A549 (cell line): ENCODE results near the gene CSF3. TPM values are rescaled to one million over a fixed set of nuclear protein-coding genes. Genes with fewer than 3 reads are reported as not detected.

Experiments used
- ATAC-seq, 2 experiments: fragments of 200-7000 bp in 1 of 2; fragments of >200 bp in 1 of 2; cut with Nextera tagmentation in 1 of 2; cut with Tn5 transposase in 1 of 2; 3 replicates each; pipeline versions ENCODE4 v1.8.0 to v1.9.1; 2018 to 2020; ENCODE audit warnings: mild to moderate bottlenecking in 1 of 2, moderate library complexity in 1 of 2
- CTCF ChIA-PET: fragments of 300-600 bp; sonication (Branson Sonifier 250); formaldehyde crosslinking; extraction: SDS; loops from one replicate; lab custom pipeline; 2021; ENCODE audit warnings: antibody characterized with exemption, inconsistent platforms; lab: Yijun Ruan, JAX
- POLR2A ChIA-PET: fragments of 350-600 bp; formaldehyde crosslinking; extraction: SDS; loops from one replicate; lab custom pipeline; 2021; ENCODE audit warnings: antibody characterized with exemption, inconsistent platforms; lab: Yijun Ruan, JAX
- DNase-seq, 2 experiments: peaks; one replicate each; pipeline versions ENCODE4 v3.0.0 to v3.0.0-alpha.2; 2011 to 2016; ENCODE audit warnings: low read depth in 1 of 2, low spot score in 1 of 2
- FAIRE-seq: peaks from 2 replicates; lab custom pipeline; 2011; peaks lifted over from hg19 to GRCh38; lab: Jason Lieb, UNC
- H3K27ac ChIP-seq, 2 experiments: fragments of >200 bp; sonication (Bioruptor Twin); formaldehyde crosslinking; 3 replicates each; pipeline ENCODE4 v1.5.1; 2016 to 2017
- H3K4me1 ChIP-seq: fragments of >200 bp; sonication (Bioruptor Twin); formaldehyde crosslinking; 3 replicates; pipeline ENCODE4 v1.6.1; 2016
- H3K4me2 ChIP-seq: fragments of >200 bp; sonication (Bioruptor Twin); formaldehyde crosslinking; 3 replicates; pipeline ENCODE4 v1.6.1; 2016
- H3K4me3 ChIP-seq: fragments of >200 bp; sonication (Bioruptor Twin); formaldehyde crosslinking; 3 replicates; pipeline ENCODE4 v1.5.1; 2016
- H3K9me3 ChIP-seq: fragments of >200 bp; sonication (Bioruptor Twin); formaldehyde crosslinking; 3 replicates; pipeline ENCODE4 v1.6.1; 2016
- ATOH8 ChIP-seq: fragments of 250-450 bp; sonication (Bioruptor Pico); IDR thresholded peaks from 2 replicates; pipeline ENCODE4 v1.5.0; 2020; ENCODE audit warnings: low read depth, mild to moderate bottlenecking, moderate library complexity
- CBX2 ChIP-seq: fragments of 200-600 bp; sonication (generic); IDR thresholded peaks from 2 replicates; pipeline ENCODE4 v1.6.1; 2016; ENCODE audit warnings: low read depth, mild to moderate bottlenecking, borderline replicate concordance
- CTCF ChIP-seq: fragments of >200 bp; sonication (Bioruptor Twin); formaldehyde crosslinking; IDR thresholded peaks from 3 replicates; pipeline ENCODE4 v1.5.1; 2016
- E2F6 ChIP-seq: IDR thresholded peaks from 2 replicates; pipeline ENCODE4 v1.6.1; 2012; ENCODE audit warnings: low read depth, borderline replicate concordance
- EHMT2 ChIP-seq: fragments of 200-600 bp; sonication (generic); IDR thresholded peaks from 2 replicates; pipeline ENCODE4 v1.6.1; 2016; ENCODE audit warnings: antibody characterized with exemption, low read depth, mild to moderate bottlenecking, moderate library complexity
- ESRRA ChIP-seq: fragments of 150-350 bp; IDR thresholded peaks from 2 replicates; pipeline ENCODE4 v1.6.1; 2014; ENCODE audit warnings: mild to moderate bottlenecking, low read length, borderline replicate concordance
- FOXS1 ChIP-seq: fragments of 250-450 bp; sonication (Bioruptor Pico); IDR thresholded peaks from 2 replicates; pipeline ENCODE4 v1.5.0; 2020; ENCODE audit warnings: mild to moderate bottlenecking, moderate library complexity
- HES2 ChIP-seq: fragments of >200 bp; sonication (Bioruptor Twin); formaldehyde crosslinking; IDR thresholded peaks from 2 replicates; pipeline ENCODE4 v1.6.1; 2016
- HOXB5 ChIP-seq: fragments of 250-450 bp; sonication (Bioruptor Pico); IDR thresholded peaks from 2 replicates; pipeline ENCODE4 v1.5.0; 2020; ENCODE audit warnings: mild to moderate bottlenecking, moderate library complexity
- JUN ChIP-seq, 2 experiments: fragments of >200 bp; sonication (Bioruptor Twin); formaldehyde crosslinking; IDR thresholded peaks; 2 replicates in 1 of 2; 3 replicates in 1 of 2; pipeline ENCODE4 v1.6.1; 2016 to 2017
- KDM1A ChIP-seq: fragments of 200-600 bp; sonication (generic); IDR thresholded peaks from 2 replicates; pipeline ENCODE4 v1.6.1; 2016; ENCODE audit warnings: low read depth, mild to moderate bottlenecking
- MAFK ChIP-seq: fragments of 450-650 bp; IDR thresholded peaks from 2 replicates; pipeline ENCODE4 v1.6.1; 2014; ENCODE audit not compliant: partially characterized antibody
- MAX ChIP-seq: IDR thresholded peaks from 2 replicates; pipeline ENCODE4 v1.6.1; 2012
- NPAS2 ChIP-seq: fragments of 250-450 bp; sonication (Bioruptor Pico); IDR thresholded peaks from 2 replicates; pipeline ENCODE4 v1.8.0; 2022; ENCODE audit warnings: mild to moderate bottlenecking, moderate library complexity, borderline replicate concordance
- POLR2A ChIP-seq: IDR thresholded peaks from 2 replicates; pipeline ENCODE4 v1.6.1; 2012; ENCODE audit warnings: mild to moderate bottlenecking, low read length
- POLR2AphosphoS2 ChIP-seq: conservative IDR thresholded peaks from 2 replicates; pipeline ENCODE4 v1.6.1; 2012; ENCODE audit warnings: low read length, improper control_type of control experiment, inconsistent platforms
- RAD21 ChIP-seq, 2 experiments: fragments of >200 bp in 1 of 2; sonication (Bioruptor Twin) in 1 of 2; formaldehyde crosslinking in 1 of 2; IDR thresholded peaks in 1 of 2; conservative IDR thresholded peaks in 1 of 2; 2 replicates in 1 of 2; 3 replicates in 1 of 2; pipeline ENCODE4 v1.6.1; 2012 to 2018; ENCODE audit warnings: inconsistent platforms in 1 of 2
- RCOR1 ChIP-seq: fragments of 150-350 bp; IDR thresholded peaks from 2 replicates; pipeline ENCODE4 v1.6.1; 2014; ENCODE audit warnings: antibody characterized with exemption, low read length, low read depth
- SMC3 ChIP-seq: fragments of >200 bp; sonication (Bioruptor Twin); formaldehyde crosslinking; IDR thresholded peaks from 3 replicates; pipeline ENCODE4 v1.6.1; 2018; ENCODE audit warnings: inconsistent platforms
- TP53 ChIP-seq: fragments of 250-450 bp; sonication (Bioruptor Pico); IDR thresholded peaks from 2 replicates; pipeline ENCODE4 v1.5.0; 2021; ENCODE audit warnings: mild to moderate bottlenecking, moderate library complexity
- ZFP36 ChIP-seq: fragments of 450-650 bp; IDR thresholded peaks from 2 replicates; pipeline ENCODE4 v1.6.1; 2014; ENCODE audit warnings: borderline replicate concordance; ENCODE audit not compliant: partially characterized antibody
- ZSCAN20 ChIP-seq: fragments of 250-450 bp; sonication (Bioruptor Pico); IDR thresholded peaks from 2 replicates; pipeline ENCODE4 v1.8.0; 2022; ENCODE audit warnings: mild to moderate bottlenecking, moderate library complexity
- WGBS: methylation state at CpG from one replicate; pipeline ENCODE4 v1.1.6; 2017; ENCODE audit errors: missing lambda C conversion rate; 5-methylcytosine and 5-hydroxymethylcytosine counted together
- polyA plus RNA-seq, 4 experiments: library from polyadenylated mRNA; depleted of rRNA in 3 of 4; stranded (reverse); fragments of >200 nt; fragmentation: RNase III in 1 of 4; extraction: RNeasy Plus Mini Kit Qiagen cat#74134 plus additional on column Dnase treatment in 1 of 4; gene quantifications; 2 replicates in 3 of 4; 3 replicates in 1 of 4; pipeline ENCODE4 v1.2.3, GENCODE V29; 2011 to 2017

The CSF3 gene
- polyA plus RNA-seq, 2 of the 4 experiments (the other 2 are of a cell fraction): not detected

- ChIA-PET POLR2A (interaction anchor here (1.1 kb wide), 1 partner anchor 45 kb away, joined by 3 read pairs; the partner anchor contains the start of gene PSMD3), CTCF (interaction anchor here (0.6 to 23.2 kb wide), 24 partner anchors 14 to 1756 kb away, joined by 3 to 625 read pairs (median 12); partner anchors contain the start of genes CSF3, GSDMA, MED24 and THRA)
- FAIRE-seq (no peak), DNase-seq (no peak)
- WGBS: 93% methylated on average over 2 of the region's 2 CpGs
- no peaks in the 10 kb centered on the region for H3K9me3 ChIP-seq
- TF ChIP-seq ZSCAN20 (CRISPR knock-in tag) (no peak), EHMT2 (no peak)
- TF ChIP-seq, all 56 proteins: peak for 0
- Histone ChIP-seq H3K4me1 (peaks cover 37% of the 10 kb centered on the region), H3K27ac (peak overlapping the region in 1 of 2 experiments; percentile 9; a peak in 1 of 6 replicates), H3K4me3 (no peak overlapping the region), H3K4me2 (no peak overlapping the region)
- ATAC-seq: no peak
Measured at GRCh38 chr17:40025559-40025958, 10.3 kb downstream of the CSF3 start.

- H3K4me3 ChIP-seq: no peak overlapping the region
- H3K9me3 ChIP-seq: no peaks in the 10 kb centered on the region
- FAIRE-seq: no peak
- CTCF ChIA-PET: interaction anchor here (0.6 to 23.2 kb wide), 51 partner anchors 13 to 404 kb away, joined by 3 to 625 read pairs (median 5); partner anchors contain the start of genes CASC3, CSF3, GSDMA and MED24
- WGBS: 91% methylated on average over 21 of the region's 22 CpGs
- peaks cover 31% of the 10 kb centered on the region for H3K4me1 ChIP-seq
- peak overlapping the region; percentile 30 to 56; a peak in 3 of 6 replicates for H3K27ac ChIP-seq
- ATAC-seq: no peak
- DNase-seq: no peak
- POLR2A ChIA-PET: no interaction called here
- H3K4me2 ChIP-seq: no peak overlapping the region
- TF ChIP-seq MAFK: peak; percentile 31
- no peak for TF ChIP-seq RCOR1
Measured at GRCh38 chr17:40025991-40026815, 11.0 kb downstream of the CSF3 start.

GRCh38 chr17:40026816-40027613 lies 11.8 kb downstream of the CSF3 start:
- TF ChIP-seq ZFP36 (no peak), TP53 (CRISPR knock-in tag) (0 out of 2 replicates have a peak, but pooled peaks have one; percentile 27), JUN (IDR thresholded peaks at IDR 0.05) (no peak; a peak in 1 of 5 replicates), SMC3 (peak; percentile 82), CTCF (peak; percentile 96), RAD21 (conservative IDR thresholded peaks at IDR 0.05 in 1 of 2, IDR thresholded peaks at IDR 0.05 in 1 of 2) (peak; percentile 77 to 79)
- FAIRE-seq (peak; percentile 18), ATAC-seq (peak; percentile 84 to 97), DNase-seq (peak; percentile 83 to 93)
- H3K4me1 ChIP-seq: peaks cover 23% of the 10 kb centered on the region
- peak overlapping the region; percentile 30 to 56; a peak in 4 of 6 replicates for H3K27ac ChIP-seq
- H3K4me3 ChIP-seq: no peak overlapping the region
- 35% methylated on average over 31 of the region's 33 CpGs for WGBS
- POLR2A ChIA-PET: no interaction called here
- no peak overlapping the region for H3K4me2 ChIP-seq
- no peaks in the 10 kb centered on the region for H3K9me3 ChIP-seq
- CTCF ChIA-PET: interaction anchor here (0.6 to 23.2 kb wide), 73 partner anchors 12 to 280 kb away, joined by 3 to 625 read pairs (median 4); partner anchors contain the start of genes CASC3, CSF3, GSDMA and MED24

GRCh38 chr17:40027614-40028012 lies 12.4 kb downstream of the CSF3 start:
- ChIA-PET CTCF (interaction anchor here (0.6 to 23.2 kb wide), 51 partner anchors 12 to 281 kb away, joined by 3 to 625 read pairs (median 5); partner anchors contain the start of genes CASC3, CSF3, MED24 and NR1D1), POLR2A (interaction anchor here (1.0 kb wide), 1 partner anchor 83 kb away, joined by 3 read pairs; no protein-coding TSS in a partner anchor)
- FAIRE-seq (no peak), DNase-seq (no peak), ATAC-seq (peak; percentile 18 to 20; a peak in 4 of 6 replicates)
- H3K4me2 ChIP-seq: no peak overlapping the region
- H3K4me3 ChIP-seq: no peak overlapping the region
- H3K9me3 ChIP-seq: no peaks in the 10 kb centered on the region
- H3K4me1 ChIP-seq: peaks cover 17% of the 10 kb centered on the region
- 75% methylated on average over 5 of the region's 5 CpGs for WGBS
- no peak overlapping the region for H3K27ac ChIP-seq
- TF ChIP-seq NPAS2 (CRISPR knock-in tag): no peak
- TF ChIP-seq MAX: no peak
- TF ChIP-seq POLR2A: no peak
- TF ChIP-seq HES2: no peak
- no peak for TF ChIP-seq FOXS1 (CRISPR knock-in tag)
- no peak for TF ChIP-seq CBX2
- no peak for TF ChIP-seq ZSCAN20 (CRISPR knock-in tag)
- TF ChIP-seq HOXB5 (CRISPR knock-in tag): no peak
- TF ChIP-seq ATOH8: no peak
- no peak for TF ChIP-seq KDM1A
- no peak for TF ChIP-seq TP53 (CRISPR knock-in tag)
- no peak for TF ChIP-seq E2F6
- TF ChIP-seq POLR2AphosphoS2: no peak
- TF ChIP-seq ESRRA: no peak
